HG03342 (cell line): Measurements from ENCODE around the gene ANKRD2.
A peak's percentile ranks its signal among the peaks of the same experiment; 100 is the strongest.
"Not testable (repeated sequence)": the region's sequence is repeated elsewhere in the genome, so short reads cannot be mapped to it uniquely, and the experiment has no call there.

ENCODE experiments used
- ATAC-seq: cut with Tn5 transposase; IDR thresholded peaks from one replicate; pipeline ENCODE4 v1.9.1; 2021; ENCODE audit warnings: mild to moderate bottlenecking, moderate library complexity; ENCODE audit not compliant: unreplicated experiment

ANKRD2 gene

DNA sequence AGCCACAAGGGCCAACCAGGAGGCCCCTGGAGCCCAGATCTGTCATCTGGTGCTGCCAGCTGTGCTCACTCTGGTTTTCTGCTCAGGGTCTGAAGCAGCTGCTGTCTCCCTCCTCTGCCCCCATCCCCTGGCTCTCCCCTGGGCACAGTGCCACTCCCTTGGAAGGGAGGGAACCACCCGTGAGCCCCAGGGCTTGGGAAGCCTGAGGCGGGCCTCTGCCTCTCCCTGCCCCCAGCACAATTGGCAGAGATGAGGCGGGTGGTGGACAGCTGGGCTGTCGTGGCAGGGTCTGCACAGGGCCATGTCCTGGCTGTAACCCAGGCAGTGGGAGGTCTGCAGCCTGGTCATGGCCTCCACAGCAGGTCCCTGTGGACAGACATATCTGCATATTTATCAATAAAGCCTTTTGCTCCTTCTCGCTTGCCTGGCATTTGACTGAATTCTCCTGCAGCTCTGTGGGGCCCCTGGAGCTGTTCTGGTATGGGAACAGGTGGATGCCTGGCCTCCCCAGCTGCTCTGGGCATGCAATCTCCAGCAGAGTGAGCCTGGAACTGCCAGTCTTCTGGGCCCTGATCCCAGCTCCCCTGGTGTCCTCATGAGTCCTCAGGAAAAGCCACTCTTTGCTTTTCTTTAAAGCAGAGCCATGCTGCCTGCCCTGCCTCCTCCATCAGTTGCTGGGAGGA lies 1.6 kb upstream of the ANKRD2 start:
- ATAC-seq: no peak

DNA sequence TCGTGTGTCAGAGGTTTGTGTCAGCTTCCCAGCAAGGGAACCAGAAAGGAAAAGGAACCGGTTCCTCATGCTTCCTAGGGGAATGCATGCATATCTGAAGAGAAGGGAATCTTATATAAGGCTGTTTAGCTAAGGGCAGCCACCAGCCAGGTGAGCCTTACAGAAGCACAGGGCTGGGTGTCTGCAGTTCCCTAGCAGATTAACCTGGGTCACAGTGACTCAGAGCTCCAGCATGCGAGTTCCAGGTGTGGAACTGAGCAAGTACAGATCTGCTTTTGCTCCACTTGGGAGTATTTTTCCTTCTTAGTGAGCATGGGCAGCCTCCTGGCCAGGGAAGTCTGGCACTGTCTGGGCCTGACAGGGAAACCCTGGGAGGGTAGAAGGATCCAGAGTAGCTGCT lies 957 bp upstream of the ANKRD2 start:
- ATAC-seq: no peak

DNA sequence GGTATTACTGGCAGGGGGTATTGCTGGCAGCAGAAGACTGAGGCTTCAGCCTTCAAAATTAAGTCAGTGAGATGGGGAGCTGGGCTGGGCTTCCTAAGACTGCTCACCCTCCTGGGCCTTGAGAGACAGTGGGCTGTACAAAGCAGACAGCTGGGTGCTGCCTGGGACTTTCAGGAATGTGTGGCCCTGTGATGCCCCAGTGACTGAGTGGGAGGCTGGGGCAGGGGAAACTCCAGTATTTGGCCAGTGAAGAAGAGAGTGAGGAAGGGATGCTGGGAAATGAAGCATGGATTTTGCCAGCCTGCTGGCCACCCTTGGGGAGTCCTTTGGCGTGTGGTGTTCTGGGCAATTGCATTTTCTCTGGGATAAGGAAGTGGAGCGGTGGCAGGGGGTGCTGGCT lies 442 bp downstream of the ANKRD2 start:
- ATAC-seq: no peak

DNA sequence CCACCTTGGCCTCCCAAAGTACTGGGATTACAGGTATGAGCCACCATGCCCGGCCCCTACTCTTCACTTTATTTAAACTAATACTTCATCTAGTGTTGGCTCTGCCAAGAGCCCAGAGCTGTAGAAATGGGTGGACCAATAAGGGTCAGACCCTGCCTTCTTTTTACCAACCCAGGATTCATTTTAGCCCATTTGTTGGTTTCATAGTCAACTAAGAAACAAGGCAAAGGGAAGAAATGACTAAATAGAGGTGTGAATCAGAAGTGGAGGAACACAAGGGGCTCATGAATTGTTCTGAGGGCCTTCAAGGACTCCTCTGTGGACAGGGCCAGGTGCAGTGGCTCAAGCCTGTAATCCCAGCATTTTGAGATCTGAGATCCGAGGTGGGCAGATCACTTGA lies 1.1 kb downstream of the ANKRD2 start:
- ATAC-seq: no peak

DNA sequence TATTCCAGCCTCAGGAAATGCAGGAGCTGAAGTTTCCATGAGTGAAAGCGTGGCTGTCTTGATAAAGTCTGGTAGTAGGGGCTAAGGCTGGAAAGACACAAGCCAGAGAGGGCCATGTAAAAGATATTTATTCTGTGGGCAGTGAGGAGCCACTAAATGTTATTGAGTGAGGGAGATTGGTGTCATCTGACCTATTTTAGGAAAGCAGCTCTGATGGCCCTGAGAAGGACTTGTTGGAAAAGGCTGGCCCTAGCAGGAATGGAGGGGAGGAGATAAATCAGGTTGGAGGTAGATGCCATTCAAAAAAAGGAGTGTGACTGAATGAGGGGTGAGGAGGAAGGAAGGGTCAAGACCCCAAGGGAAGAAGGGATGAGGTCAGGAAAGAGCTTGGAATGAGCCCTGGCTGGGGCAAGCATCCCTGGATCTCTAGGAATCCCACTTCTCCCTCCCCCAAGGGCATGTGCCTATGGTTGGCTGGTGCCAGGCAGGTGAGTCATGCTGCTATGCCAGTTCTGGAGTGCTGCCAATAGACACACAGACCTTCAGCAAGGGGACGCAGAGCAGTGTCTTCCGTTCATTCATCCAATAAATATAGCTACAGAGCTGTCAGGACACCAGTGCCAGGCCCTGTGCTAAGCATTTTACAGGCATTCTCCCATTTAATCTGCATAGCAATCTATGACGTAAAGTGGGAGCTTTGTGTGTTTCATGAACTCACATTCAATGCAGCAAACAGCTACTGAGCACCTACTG lies 2.0 kb downstream of the ANKRD2 start:
- no peak for ATAC-seq

DNA sequence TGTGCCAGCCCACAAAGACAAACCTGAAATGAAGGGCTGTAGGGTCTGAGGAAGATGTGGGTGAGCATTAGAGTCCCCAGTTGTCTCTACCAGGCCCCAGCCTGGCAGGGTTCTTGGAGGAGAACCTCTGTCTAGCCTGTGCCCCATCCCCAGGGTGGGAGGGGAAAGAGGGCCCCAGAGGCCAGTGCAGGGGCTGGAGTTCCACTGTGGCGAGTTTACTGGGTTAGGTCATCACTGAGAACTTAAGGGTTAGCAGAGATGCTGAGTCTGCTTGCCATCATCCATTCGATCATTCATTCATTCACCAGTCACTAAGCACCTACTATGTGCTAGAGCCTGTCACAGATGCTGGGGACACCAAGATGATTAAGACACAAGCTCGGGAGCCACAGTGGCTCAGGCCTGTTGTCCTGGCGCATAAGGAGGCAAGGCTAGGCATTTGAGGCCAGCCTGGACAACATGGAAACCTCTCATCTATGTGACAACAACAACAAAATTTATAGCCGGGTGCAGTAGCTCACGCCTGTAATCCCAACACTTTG lies 2.6 kb downstream of the ANKRD2 start:
- no peak for ATAC-seq

DNA sequence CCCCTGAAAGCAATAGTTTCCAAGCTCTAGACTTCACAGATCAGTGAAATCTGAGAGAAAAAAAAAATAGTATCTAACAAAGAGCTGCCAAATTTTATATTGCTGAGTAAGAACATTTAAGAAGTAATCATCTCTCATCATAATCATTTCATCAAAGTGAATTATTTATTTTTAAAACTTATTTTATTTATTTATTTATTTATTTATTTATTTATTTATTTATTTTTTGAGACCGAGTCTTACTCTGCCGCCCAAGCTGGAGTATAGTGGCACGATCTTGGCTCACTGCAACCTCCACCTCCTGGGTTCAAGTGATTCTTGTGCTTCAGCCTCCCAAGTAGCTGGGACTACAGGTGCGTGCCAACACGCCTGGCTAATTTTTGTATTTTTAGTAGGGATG lies 3.9 kb downstream of the ANKRD2 start:
- ATAC-seq: not testable (repeated sequence)

DNA sequence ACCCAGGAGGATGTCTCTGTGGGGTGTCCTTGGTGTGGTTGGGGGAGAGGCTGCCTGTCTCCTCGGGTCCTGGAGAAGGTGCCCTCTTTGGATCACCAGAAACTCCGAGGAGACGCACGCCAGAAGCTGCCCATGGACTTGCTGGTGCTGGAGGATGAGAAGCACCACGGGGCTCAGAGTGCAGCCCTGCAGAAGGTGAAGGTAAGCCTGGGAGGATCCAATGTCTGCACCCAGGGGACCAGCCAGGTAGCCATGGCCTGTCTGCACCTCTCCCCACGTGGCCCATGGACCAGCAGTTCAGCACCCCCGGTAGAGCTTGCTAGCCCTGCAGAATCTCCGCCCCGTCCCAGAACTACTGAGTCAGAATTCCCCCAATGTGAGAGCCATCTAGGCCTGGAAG lies 5.1 kb downstream of the ANKRD2 start:
- ATAC-seq: no peak

DNA sequence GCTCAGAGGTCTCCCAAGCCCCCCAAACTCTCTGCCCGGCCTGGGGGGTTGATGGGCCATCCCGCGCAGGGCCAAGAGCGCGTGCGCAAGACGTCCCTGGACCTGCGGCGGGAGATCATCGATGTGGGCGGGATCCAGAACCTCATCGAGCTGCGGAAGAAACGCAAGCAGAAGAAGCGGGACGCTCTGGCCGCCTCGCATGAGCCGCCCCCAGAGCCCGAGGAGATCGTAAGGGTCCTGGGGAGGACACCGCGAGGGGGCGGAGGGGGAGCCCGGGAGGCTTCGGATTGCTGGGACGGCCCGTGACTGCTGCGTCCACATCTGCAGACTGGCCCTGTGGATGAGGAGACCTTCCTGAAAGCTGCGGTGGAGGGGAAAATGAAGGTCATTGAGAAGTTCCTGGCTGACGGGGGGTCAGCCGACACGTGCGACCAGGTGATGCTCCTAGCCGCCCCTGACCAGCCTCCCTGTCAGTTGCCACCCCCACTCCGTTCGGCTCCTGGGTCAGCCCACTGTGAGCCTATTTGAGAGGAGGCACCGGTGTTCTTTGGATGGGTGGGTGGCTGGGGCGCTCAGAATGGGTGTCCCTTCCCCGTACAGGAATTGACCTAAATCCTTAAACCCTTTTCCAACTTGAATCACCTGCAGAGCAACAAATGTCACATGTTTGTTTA lies 5.7 kb downstream of the ANKRD2 start:
- ATAC-seq: no peak

DNA sequence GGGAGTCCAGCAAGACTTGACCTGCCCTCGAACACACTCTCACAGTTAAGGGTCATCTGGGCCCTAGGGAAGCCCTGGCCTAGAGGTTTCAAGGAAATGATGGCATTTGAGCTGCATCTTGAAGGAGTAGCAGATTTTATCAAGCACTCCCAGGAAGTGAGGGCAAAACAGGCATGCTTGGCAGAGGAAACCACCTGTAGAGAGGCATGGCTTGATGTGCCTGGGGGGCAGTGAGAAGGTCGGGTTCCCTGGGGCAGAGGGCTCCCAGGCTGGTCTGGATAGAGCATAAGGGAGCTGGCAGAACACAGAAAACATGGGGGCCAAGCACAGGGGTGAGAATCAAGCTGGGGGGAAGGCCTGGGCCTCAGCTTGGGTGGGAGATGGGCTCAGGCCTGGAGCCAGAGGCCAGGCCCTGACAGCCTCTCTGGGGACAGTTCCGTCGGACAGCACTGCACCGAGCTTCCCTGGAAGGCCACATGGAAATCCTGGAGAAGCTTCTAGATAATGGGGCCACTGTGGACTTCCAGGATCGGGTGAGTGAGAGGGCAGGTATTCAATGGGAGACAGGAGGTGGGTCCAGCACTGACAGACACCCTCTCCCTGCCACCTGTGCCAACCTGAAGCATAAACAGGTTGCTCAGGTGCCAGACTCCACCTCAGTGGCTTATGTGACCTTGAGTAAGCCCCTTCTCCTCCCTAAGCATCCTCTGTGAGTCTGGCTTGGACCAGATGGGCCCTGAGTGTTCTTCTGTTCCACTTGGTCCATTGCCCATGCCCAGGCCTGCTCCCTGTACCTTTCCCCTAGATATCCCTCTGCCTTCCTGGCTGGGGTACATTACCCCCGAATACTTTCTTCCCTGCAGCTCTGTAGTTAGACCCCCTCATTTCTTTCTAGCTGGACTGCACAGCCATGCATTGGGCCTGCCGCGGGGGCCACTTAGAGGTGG lies 8.1 kb downstream of the ANKRD2 start:
- no peak for ATAC-seq

DNA sequence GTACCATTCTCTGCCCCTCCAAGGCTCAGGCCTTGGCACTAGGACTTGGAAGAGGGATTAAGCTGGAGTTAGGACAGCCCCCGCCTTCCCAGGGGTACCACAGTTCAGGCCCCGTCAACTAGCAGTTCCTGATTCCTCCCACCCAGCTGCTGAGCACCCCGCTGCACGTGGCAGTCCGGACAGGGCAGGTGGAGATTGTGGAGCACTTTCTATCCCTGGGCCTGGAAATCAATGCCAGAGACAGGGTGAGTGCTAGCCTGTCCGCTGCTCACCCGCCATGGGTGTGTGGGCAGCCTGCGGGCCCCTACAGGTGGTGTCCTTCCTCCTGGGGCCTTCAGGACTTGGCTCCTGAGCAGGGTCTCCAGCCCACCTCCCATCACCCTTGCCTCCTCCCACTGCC lies 9.6 kb downstream of the ANKRD2 start:
- no peak for ATAC-seq

DNA sequence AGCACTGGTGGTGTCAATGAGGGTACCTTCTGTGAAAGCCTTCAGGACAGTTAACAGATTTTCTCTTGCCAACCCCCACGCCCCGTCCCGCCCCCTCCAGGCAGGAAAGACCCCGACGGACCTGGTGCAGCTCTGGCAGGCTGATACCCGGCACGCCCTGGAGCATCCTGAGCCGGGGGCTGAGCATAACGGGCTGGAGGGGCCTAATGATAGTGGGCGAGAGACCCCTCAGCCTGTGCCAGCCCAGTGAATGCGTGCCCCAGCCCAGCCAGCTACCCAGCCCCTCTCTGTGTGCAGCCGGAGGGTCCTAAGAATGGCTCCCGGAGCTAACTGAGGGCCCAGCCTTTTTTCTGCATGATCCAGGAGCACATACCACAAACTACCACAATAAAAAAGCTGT lies 10.9 kb downstream of the ANKRD2 start:
- ATAC-seq: no peak

DNA sequence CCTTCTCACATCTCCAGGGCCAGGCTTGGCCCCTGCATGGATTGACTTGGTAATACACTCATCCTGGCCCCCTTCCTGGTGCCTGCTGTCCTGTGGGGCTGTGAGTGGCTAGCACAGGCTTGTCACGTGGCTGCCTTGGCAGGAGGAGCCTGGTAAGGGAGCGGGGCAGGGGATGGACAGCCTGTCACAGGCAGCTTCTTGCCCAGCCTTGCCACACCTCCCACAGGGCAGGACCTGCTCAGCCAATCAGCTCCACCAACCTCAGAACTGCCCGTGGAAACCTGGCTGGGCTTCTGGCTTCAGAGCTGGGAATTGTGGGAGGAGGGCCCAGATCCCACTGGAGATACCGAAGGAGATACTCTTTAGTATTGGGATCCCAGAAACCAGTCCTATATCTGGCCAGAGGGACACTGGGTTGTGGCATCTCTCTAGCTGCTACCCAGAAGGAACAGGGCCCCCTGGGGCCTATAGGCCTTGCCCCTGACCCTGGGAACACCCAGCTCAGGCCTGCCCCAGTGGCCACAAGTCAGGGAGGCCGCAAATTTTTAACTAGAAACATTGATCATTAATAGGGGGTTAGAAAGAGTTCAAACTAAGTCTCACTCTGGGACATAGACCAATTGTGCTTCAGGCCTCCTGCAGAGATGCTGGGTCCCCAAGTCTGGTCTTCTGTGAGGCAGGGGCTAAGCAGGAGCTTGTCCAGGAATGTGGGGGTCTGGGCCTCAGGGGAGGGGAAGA lies 11.7 kb downstream of the ANKRD2 start, which contains the start of gene HOGA1:
Gene HOGA1, plus strand, starts transcription at position 330 of the 738 bp plus-strand sequence. Its CDS starts 315 bp downstream, at position 645.
- ATAC-seq: peak; percentile 63

DNA sequence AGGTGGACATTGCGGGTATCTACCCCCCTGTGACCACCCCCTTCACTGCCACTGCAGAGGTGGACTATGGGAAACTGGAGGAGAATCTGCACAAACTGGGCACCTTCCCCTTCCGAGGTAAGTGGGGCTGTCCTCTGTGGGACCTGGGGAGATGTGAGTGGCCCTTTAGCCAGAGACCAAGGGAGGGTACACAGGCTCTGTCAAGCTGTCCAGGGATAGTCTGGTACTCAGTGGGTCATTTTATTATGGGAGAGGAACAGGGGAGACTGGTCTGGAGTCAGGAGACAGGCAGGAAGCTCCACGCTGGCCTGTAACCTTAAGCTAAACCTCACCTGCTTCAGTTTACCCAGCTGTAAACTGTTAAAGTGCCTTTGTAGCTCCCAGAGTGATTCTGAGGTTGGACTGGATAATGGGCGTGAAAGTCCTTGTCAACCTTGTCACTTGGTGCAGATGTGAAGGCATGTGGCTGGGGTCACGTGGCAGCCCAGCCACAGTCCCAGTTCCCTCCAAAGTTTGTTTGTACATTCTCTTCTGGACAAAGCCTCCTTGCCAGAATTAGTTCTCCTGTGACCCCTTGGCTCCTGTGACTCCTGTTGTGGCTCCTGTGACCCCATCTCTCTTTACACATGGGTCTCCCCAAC lies 12.3 kb downstream of the ANKRD2 start:
- no peak for ATAC-seq

DNA sequence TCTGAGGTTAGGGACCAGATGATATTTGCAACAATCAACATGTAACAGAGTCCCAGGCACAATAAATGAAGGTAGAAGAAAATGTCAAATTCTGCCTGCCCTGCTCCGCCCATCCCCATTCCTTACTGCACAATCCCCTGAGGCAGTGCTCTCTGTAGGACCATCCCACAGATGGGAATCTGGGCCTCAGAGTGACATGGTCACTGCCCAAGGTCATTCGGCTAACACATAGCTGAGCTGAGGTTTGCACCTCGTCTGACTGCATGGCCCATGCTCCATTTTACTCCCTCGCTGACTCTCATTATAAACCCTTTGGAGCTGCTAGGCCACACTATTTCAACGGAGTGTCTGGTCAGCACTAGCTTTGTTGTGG lies 12.8 kb downstream of the ANKRD2 start:
- no peak for ATAC-seq

DNA sequence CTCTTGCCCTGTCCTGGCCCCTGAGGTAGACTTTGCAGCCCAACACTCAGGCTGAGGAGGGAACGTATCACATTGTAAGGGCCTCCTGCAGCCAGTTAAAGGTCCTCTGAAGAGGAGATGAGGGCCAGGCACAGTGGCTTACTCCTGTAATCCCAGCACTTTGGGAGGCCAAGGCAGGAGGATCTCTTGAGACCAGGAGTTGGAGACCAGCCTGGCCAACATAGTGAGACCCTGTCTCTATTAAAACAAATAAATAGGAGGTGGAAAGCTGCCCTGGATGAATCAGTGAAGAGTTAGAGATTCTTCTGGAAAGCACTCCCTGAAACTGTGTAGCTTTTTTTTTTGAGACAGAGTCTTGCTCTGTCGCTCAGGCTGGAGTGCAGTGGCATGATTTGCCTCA lies 14.6 kb downstream of the ANKRD2 start:
- no peak for ATAC-seq

DNA sequence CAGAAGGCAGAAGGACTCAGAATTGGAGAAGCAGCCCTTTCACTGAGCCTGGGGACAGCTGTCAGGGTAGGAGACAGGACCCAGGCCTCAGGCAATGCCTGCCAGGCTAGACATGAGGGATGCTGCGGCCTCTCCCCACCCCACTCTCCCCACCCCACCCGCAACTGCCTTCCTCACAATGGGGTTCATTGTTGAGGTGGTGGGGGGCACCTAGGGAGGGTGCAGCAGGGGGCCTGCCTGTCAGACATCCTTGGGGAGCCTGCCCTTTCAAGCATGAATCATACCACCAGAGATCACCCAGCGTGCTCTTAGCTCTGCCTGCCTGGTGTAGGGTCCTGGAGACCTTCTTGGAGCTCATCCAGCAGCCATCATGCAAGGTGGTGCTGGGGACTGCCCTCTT lies 16.9 kb downstream of the ANKRD2 start, which contains the start of gene C10orf62:
Gene C10orf62, plus strand, starts transcription at position 243 of the 400 bp plus-strand sequence. CDS start 177 bp downstream, outside the sequence.
- no peak for ATAC-seq

DNA sequence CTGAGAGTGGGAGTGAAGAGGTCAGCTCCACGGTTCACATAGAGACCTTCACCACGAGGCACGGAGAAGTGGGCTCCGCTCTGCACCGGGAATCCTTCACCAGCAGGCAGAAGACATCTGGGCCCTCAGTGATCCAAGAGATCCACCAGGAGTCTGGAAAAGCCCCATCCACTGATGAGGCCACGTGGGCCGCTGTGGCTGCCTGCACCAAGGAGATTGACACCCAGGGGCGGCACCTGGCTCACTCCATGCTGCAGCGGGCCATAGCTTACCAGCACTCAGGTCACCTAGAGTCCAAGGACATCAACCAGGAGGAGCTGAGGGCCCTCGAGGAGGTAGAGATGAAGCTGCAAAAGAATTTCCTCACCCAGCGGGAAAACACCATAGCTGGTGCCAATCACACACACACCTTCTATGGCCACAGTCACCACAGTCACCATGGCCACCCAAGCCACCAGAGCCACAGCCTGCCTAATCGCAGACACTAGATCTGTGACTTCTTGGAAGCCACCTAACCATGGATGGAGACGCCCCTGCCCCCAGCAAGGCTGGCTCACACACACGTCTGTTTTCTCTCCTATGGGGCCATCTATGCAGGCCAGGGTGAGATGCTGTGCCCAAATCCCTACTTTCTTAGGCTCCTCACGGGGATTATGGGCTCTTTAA lies 17.6 kb downstream of the ANKRD2 start:
- no peak for ATAC-seq
